Smooth muscle cell (in vitro differentiated cells): ENCODE measurements around the gene SCD5. TPM values are rescaled to one million over a fixed set of nuclear protein-coding genes. Genes with fewer than 3 reads are reported as not detected.

Experiments used
- DNase-seq: peaks from one replicate; lab custom pipeline; 2025; ENCODE audit not compliant: unreplicated experiment; lab: John Stamatoyannopoulos, UW
- H2AFZ ChIP-seq: fragments of 200-600 bp; sonication (generic); 2 replicates; pipeline ENCODE4 v1.6.0; 2016; ENCODE audit warnings: antibody characterized with exemption, low read depth, mild to moderate bottlenecking
- H3F3A ChIP-seq: fragments of 200-600 bp; sonication (generic); 2 replicates; pipeline ENCODE4 v1.6.0; 2017; ENCODE audit warnings: antibody characterized with exemption, low read depth
- H3K27ac ChIP-seq: fragments of 200-600 bp; sonication (generic); 2 replicates; pipeline ENCODE4 v1.5.1; 2016; ENCODE audit warnings: low read depth, mild to moderate bottlenecking
- H3K27me3 ChIP-seq: fragments of 200-600 bp; sonication (generic); 2 replicates; pipeline ENCODE4 v1.6.1; 2016; ENCODE audit warnings: low read depth, mild to moderate bottlenecking
- H3K36me3 ChIP-seq: fragments of 200-600 bp; sonication (generic); 2 replicates; pipeline ENCODE4 v1.5.1; 2016; ENCODE audit warnings: low read depth
- H3K4me1 ChIP-seq: fragments of 200-600 bp; sonication (generic); 2 replicates; pipeline ENCODE4 v1.5.1; 2016; ENCODE audit warnings: low read depth
- H3K4me2 ChIP-seq: fragments of 200-600 bp; sonication (generic); 2 replicates; pipeline ENCODE4 v1.6.0; 2016; ENCODE audit warnings: mild to moderate bottlenecking
- H3K4me3 ChIP-seq: fragments of 200-600 bp; sonication (generic); 2 replicates; pipeline ENCODE4 v1.5.1; 2016; ENCODE audit warnings: mild to moderate bottlenecking
- H3K79me2 ChIP-seq: fragments of 200-600 bp; sonication (generic); 2 replicates; pipeline ENCODE4 v1.6.0; 2016; ENCODE audit warnings: low read depth, mild to moderate bottlenecking
- H3K9ac ChIP-seq: fragments of 200-600 bp; sonication (generic); 2 replicates; pipeline ENCODE4 v1.6.0; 2016; ENCODE audit warnings: low read depth
- H3K9me3 ChIP-seq: fragments of 200-600 bp; sonication (generic); replicated peaks from 2 replicates; pipeline ENCODE4 v1.5.1; 2016; ENCODE audit warnings: low read depth
- H4K20me1 ChIP-seq: fragments of 200-600 bp; sonication (generic); 2 replicates; pipeline ENCODE4 v1.6.0; 2016; ENCODE audit warnings: low read depth
- WGBS: methylation state at CpG from one replicate; pipeline ENCODE4 v1.1.7; 2016; ENCODE audit warnings: low lambda C conversion rate; 5-methylcytosine and 5-hydroxymethylcytosine counted together
- polyA plus RNA-seq: library from polyadenylated mRNA; unstranded; fragments of >200 nt; fragmentation: Nextera tagmentation; extraction: Ambion mirVana; gene quantifications from 2 replicates; pipeline ENCODE4 v1.2.1, GENCODE V29; 2016
- total RNA-seq: library from RNA; depleted of rRNA; stranded (reverse); fragments of >200 nt; gene quantifications from 2 replicates; pipeline ENCODE4 v1.2.3, GENCODE V29; 2014
- TF ChIP-seq, protein P1 (sequence below): fragments of 200-600 bp; sonication (generic); IDR thresholded peaks from 2 replicates; pipeline ENCODE4 v1.5.1; 2017; ENCODE audit warnings: borderline replicate concordance, mild to moderate bottlenecking, antibody characterized with exemption; ENCODE audit not compliant: insufficient read depth, poor library complexity, severe bottlenecking

Gene SCD5
- total and polyA plus RNA-seq, 2 experiments from 2014 or later, result 9.2 to 24.3 TPM

DNA sequence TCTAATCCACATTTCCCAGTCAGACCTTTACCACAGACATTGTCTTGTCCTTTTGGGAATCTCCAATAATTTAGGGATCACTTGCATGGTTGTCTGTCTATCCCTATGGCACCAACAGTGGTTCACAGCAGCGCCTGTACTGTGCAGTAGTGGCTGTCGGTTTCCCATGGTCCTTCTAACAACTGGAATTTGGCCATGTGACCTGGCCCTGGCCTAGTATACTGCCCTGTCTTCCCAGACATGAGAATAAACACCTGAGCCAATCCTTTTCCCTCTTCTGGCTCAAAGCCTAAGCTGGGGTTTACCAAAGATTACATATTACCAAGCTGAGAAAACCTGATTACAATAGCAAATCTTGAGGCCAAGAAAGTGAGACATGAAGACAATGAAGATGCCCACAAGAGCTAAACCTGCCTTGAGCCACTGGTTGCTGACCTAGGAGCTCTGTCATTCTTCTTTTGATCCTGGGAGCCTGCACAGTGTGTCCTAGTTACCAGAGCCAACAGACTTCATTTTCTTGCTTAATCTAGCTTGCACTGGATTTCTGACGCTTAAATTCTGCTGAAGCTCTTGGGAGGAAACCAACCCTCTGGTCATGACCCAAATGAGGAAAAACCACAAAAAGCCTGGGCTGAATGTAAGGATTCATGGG, 92.1 kb downstream of the SCD5 start:
- no peak overlapping the region for H3K4me2 ChIP-seq
- no peaks in the 10 kb centered on the region for H3K27me3 ChIP-seq
- no peaks in the 10 kb centered on the region for H3F3A ChIP-seq
- H3K36me3 ChIP-seq, result no peaks in the 10 kb centered on the region
- peaks cover 5% of the 10 kb centered on the region for H4K20me1 ChIP-seq
- peaks cover 7% of the 10 kb centered on the region for H3K4me1 ChIP-seq
- H3K9ac ChIP-seq, result no peak overlapping the region
- TF ChIP-seq, protein P1, sequence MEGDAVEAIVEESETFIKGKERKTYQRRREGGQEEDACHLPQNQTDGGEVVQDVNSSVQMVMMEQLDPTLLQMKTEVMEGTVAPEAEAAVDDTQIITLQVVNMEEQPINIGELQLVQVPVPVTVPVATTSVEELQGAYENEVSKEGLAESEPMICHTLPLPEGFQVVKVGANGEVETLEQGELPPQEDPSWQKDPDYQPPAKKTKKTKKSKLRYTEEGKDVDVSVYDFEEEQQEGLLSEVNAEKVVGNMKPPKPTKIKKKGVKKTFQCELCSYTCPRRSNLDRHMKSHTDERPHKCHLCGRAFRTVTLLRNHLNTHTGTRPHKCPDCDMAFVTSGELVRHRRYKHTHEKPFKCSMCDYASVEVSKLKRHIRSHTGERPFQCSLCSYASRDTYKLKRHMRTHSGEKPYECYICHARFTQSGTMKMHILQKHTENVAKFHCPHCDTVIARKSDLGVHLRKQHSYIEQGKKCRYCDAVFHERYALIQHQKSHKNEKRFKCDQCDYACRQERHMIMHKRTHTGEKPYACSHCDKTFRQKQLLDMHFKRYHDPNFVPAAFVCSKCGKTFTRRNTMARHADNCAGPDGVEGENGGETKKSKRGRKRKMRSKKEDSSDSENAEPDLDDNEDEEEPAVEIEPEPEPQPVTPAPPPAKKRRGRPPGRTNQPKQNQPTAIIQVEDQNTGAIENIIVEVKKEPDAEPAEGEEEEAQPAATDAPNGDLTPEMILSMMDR, result no peak
- H2AFZ ChIP-seq, result no peak overlapping the region
- no peaks in the 10 kb centered on the region for H3K79me2 ChIP-seq
- no peaks in the 10 kb centered on the region for H3K9me3 ChIP-seq
- no peak overlapping the region for H3K27ac ChIP-seq
- WGBS, result 91% methylated on average over 3 of the region's 3 CpGs
- no peak overlapping the region for H3K4me3 ChIP-seq
- no peak for DNase-seq

DNA sequence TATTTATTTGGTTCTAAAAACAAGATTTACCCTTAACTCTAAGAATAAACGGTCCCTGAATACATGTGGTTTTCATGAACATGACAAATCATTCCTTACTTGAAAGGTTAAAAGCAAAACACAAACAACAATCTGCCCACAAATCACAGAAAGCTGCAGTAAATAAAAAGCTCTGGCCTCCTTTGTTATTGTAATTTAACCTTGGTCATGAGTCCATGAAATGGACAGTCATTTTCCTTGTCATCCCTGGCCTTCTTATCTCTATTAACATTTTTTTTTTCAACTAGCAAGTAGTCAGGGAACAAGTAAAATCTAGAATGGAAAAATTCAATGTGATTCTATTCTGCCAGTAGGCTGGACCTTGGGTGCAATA, 92.7 kb downstream of the SCD5 start:
- H3K4me1 ChIP-seq, result peaks cover 7% of the 10 kb centered on the region
- H3F3A ChIP-seq, result no peaks in the 10 kb centered on the region
- peaks cover 5% of the 10 kb centered on the region for H4K20me1 ChIP-seq
- no peaks in the 10 kb centered on the region for H3K79me2 ChIP-seq
- WGBS, result 74% methylated on average over 1 of the region's 1 CpG
- H3K36me3 ChIP-seq, result no peaks in the 10 kb centered on the region
- no peaks in the 10 kb centered on the region for H3K27me3 ChIP-seq
- no peak overlapping the region for H3K27ac ChIP-seq
- H3K9me3 ChIP-seq, result no peaks in the 10 kb centered on the region
- no peak overlapping the region for H3K4me3 ChIP-seq
- TF ChIP-seq, protein P1, result no peak
- no peak for DNase-seq
- no peak overlapping the region for H3K9ac ChIP-seq
- H3K4me2 ChIP-seq, result no peak overlapping the region
- no peak overlapping the region for H2AFZ ChIP-seq

DNA sequence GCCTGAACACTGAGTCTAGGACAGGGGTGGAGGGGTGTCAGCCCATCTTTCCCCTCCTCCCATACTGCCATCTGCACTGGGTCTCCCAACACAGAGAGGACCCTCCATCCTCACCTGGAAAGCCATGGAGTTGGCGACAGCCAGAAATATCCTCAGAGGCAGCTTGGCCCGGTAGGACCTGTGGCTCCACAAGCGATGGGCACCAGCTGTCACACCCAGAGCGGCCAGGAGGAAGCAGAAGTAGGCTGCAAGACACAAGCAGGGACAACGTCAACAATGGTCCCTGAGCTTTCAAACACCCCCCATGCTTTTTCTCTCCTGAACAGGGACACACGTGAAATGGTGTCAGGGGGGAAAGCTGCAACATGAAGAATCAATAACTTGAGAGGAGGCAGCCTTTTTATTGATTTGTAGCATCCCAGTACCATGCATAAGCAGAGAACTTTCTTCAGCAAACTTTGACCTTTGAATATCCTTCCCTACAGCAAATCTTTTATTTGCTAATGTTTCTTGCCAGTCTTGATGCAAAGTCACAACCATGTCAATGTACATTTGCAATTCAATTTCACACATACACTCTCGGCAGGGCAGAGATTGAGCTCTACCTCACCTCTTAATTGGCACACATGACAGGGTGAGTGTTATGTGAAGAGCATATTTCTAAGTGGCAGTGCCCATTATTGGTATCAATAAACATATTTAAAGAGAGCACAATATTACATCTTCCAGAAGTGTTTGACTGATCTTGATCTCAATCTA, 93.2 kb downstream of the SCD5 start:
- no peak overlapping the region for H3K9ac ChIP-seq
- no peak overlapping the region for H3K4me3 ChIP-seq
- H3K4me1 ChIP-seq, result peaks cover 3% of the 10 kb centered on the region
- TF ChIP-seq, protein P1, result no peak
- H2AFZ ChIP-seq, result no peak overlapping the region
- 94% methylated on average over 7 of the region's 7 CpGs for WGBS
- H3F3A ChIP-seq, result no peaks in the 10 kb centered on the region
- H3K27ac ChIP-seq, result no peak overlapping the region
- H4K20me1 ChIP-seq, result peaks cover 5% of the 10 kb centered on the region
- H3K9me3 ChIP-seq, result no peaks in the 10 kb centered on the region
- no peaks in the 10 kb centered on the region for H3K36me3 ChIP-seq
- no peaks in the 10 kb centered on the region for H3K79me2 ChIP-seq
- H3K4me2 ChIP-seq, result no peak overlapping the region
- H3K27me3 ChIP-seq, result no peaks in the 10 kb centered on the region
- DNase-seq, result no peak
